ENCODE data around the gene NOTCH4.

Gene NOTCH4

DNA sequence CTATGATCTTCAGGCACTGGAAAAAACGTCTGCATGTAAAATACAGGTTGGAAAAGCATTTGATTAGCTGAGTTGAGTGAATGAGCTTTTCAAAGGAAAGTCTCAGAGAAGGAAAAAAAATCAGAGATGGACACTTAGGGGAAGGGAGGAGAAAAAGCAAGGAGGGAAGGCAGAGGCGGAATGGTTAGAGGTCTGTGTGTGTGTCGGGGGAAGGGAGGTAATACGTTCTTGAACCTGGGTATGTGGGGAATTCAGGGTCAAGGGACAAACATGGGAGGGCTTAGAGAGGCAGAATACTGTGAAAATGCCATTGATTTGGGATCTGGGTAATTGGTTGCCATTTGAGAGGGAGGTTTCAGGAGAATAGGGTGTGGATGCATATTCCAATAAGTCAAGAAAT lies 77.2 kb downstream of the NOTCH4 start:
- FAIRE-seq = no peak

DNA sequence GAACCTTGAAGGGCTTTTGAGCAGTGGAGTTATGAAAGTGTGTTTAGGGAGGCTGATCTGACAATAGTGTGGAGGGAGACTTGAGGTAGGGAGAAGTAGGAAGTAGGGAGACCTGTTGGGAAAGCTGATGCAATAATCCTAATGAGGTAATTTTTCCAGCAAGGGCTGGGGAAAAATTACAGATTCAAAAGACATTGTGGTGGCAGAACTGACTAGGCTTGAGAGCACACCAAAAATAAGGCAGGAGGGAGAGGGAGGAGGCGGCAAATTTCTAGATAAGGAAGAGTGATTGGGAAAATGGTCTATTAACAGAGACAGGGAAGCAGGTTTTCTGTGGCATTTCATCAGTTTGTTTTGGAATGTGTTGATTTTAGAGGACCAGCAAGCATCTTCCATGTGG lies 77.6 kb downstream of the NOTCH4 start:
- FAIRE-seq = no peak
- DNase-seq (ENCODE audit: low spot score) = no peak

More for the DNA sequence above, 77.2 kb downstream of the NOTCH4 start:
- DNase-seq (ENCODE audit: low spot score) = no peak

All from urothelium cell line (cell line).